GM12873 (cell line): Measurements from ENCODE around the gene AMACR.

Experiments
- CTCF ChIP-seq: IDR thresholded peaks from 2 replicates; pipeline ENCODE4 v1.5.1; 2012; ENCODE audit warnings: low read depth, mild to moderate bottlenecking, moderate library complexity, low read length, control low read depth; ENCODE audit not compliant: insufficient read depth; ENCODE audit errors: missing control alignments

AMACR gene

GRCh38 chr5:33938507-33938796 lies 69.4 kb downstream of the AMACR start:
- no peak for TF ChIP-seq CTCF

- no peak for TF ChIP-seq CTCF
These were observed 69.9 kb downstream of the AMACR start for GRCh38 chr5:33937707-33938506.

- TF ChIP-seq CTCF = no peak
These were observed 70.7 kb downstream of the AMACR start for GRCh38 chr5:33937017-33937706.

GRCh38 chr5:33936381-33937016 lies 71.4 kb downstream of the AMACR start, which contains the start of gene RXFP3:
Gene RXFP3, plus strand, starts transcription at chr5:33936386. Its CDS starts 355 bp downstream, at chr5:33936741.
- no peak for TF ChIP-seq CTCF
